PFSK-1 (cell line): ENCODE measurements around the gene ZXDA.

Experiments used
- FOXP2 ChIP-seq: optimal IDR thresholded peaks from 2 replicates; pipeline ENCODE3; 2011; ENCODE audit warnings: borderline replicate concordance, control low read depth, inconsistent platforms; ENCODE audit not compliant: insufficient read depth; ENCODE audit errors: extremely low read length, extremely low read depth
- POLR2AphosphoS5 ChIP-seq: IDR thresholded peaks from 2 replicates; pipeline ENCODE4 v1.6.1; 2012; ENCODE audit warnings: low read depth, mild to moderate bottlenecking, control low read depth, low read length, moderate library complexity
- REST ChIP-seq, 2 experiments: IDR thresholded peaks; 2 replicates each; pipeline versions ENCODE4 v1.6.1 to v1.8.0; 2011 to 2012; ENCODE audit warnings: low read depth in 2 of 2, low read length in 2 of 2, control low read depth in 1 of 2, inconsistent platforms in 1 of 2, mild to moderate bottlenecking in 1 of 2, moderate library complexity in 1 of 2; ENCODE audit not compliant: insufficient read depth in 1 of 2
- SIN3A ChIP-seq: IDR thresholded peaks from 2 replicates; pipeline ENCODE4 v1.6.1; 2012; ENCODE audit warnings: mild to moderate bottlenecking, low read length, moderate library complexity, borderline replicate concordance; ENCODE audit not compliant: insufficient read depth
- TAF1 ChIP-seq: IDR thresholded peaks from 2 replicates; pipeline ENCODE4 v1.6.1; 2012; ENCODE audit warnings: low read length, control low read depth, borderline replicate concordance; ENCODE audit not compliant: insufficient read depth

ZXDA gene

DNA sequence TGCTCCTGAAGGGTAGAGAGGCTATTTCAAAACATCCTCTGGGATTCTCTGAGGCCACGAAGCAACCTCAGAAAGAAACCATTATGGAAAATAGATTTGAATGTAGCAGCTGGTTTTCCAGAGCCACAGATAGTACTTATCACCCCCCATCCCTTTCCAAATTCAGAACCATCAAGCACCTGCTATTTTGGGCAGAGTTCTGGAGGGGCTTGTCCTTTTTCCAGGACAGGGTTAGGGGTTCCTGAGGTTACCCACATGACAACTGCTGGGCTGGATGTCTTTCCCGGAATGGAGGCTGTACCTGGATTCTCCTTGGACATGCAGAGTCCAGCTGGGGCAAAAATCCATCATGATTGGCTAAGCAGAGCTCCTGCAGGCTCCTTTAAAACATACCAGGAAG lies 22.0 kb upstream of the ZXDA start:
- TF ChIP-seq SIN3A (no peak), REST (IDR thresholded peaks at IDR 0.05; ENCODE audit: insufficient read depth in 1 of 2, low read depth in 2 of 2, low read length in 2 of 2) (no peak), POLR2AphosphoS5 (no peak), FOXP2 (no peak), TAF1 (no peak)

DNA sequence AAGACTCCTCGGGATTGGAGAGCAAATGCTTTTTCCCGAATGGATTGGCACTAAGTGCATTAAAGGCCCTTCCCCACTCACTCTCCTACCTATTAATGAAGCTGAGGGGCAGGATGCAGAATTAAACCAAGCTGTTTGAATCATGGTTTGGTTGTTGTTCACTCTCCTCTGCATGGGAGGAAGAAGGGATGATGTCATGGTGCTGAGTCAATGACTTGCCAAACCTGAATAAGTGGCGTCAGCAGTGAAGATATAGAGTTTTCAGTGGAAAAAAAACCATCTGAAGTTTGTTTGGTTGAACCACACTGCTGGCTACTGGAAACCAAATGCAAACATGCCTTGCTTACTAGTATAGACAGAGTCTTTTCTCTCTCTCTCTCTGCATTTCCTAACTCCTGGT lies 19.8 kb upstream of the ZXDA start:
- TF ChIP-seq SIN3A (no peak), REST (IDR thresholded peaks at IDR 0.05; ENCODE audit: insufficient read depth in 1 of 2, low read depth in 2 of 2, low read length in 2 of 2) (no peak), TAF1 (no peak), FOXP2 (no peak), POLR2AphosphoS5 (no peak)

GRCh38 chrX:57929373-57929772 lies 19.1 kb upstream of the ZXDA start:
- TF ChIP-seq FOXP2 (no peak), SIN3A (no peak), POLR2AphosphoS5 (no peak), REST (IDR thresholded peaks at IDR 0.05; ENCODE audit: insufficient read depth in 1 of 2, low read depth in 2 of 2, low read length in 2 of 2) (no peak), TAF1 (no peak)

- TF ChIP-seq TAF1 (no peak), POLR2AphosphoS5 (no peak), SIN3A (no peak), REST (IDR thresholded peaks at IDR 0.05; ENCODE audit: insufficient read depth in 1 of 2, low read depth in 2 of 2, low read length in 2 of 2) (no peak), FOXP2 (no peak)
Observed at GRCh38 chrX:57925806-57926205, 15.5 kb upstream of the ZXDA start.
